Hepatocyte (in vitro differentiated cells): ENCODE measurements around the gene CDK5R2. TPM values are rescaled to one million over a fixed set of nuclear protein-coding genes. Genes with fewer than 3 reads are reported as not detected.

Experiments used
- DNase-seq: peaks from one replicate; pipeline ENCODE4 v3.0.0-alpha.2; 2016; ENCODE audit warnings: low spot score
- H2AFZ ChIP-seq: fragments of 200-600 bp; sonication (generic); 2 replicates; pipeline ENCODE4 v1.6.0; 2016; ENCODE audit warnings: antibody characterized with exemption, mild to moderate bottlenecking
- H3K27ac ChIP-seq: fragments of 200-600 bp; sonication (generic); 2 replicates; pipeline ENCODE4 v1.5.1; 2016; ENCODE audit warnings: mild to moderate bottlenecking
- H3K27me3 ChIP-seq: fragments of 200-600 bp; sonication (generic); 2 replicates; pipeline ENCODE4 v1.6.1; 2016
- H3K36me3 ChIP-seq: fragments of 200-600 bp; sonication (generic); replicated peaks from 2 replicates; pipeline ENCODE4 v1.5.1; 2016; ENCODE audit warnings: low read depth; ENCODE audit not compliant: insufficient read depth
- H3K4me1 ChIP-seq: fragments of 200-600 bp; sonication (generic); 2 replicates; pipeline ENCODE4 v1.5.1; 2016; ENCODE audit warnings: mild to moderate bottlenecking, moderate library complexity; ENCODE audit not compliant: insufficient read depth
- H3K4me2 ChIP-seq: fragments of 200-600 bp; sonication (generic); 2 replicates; pipeline ENCODE4 v1.6.0; 2016
- H3K4me3 ChIP-seq: fragments of 200-600 bp; sonication (generic); 2 replicates; pipeline ENCODE4 v1.5.1; 2016; ENCODE audit warnings: mild to moderate bottlenecking
- H3K79me2 ChIP-seq: fragments of 200-600 bp; sonication (generic); 2 replicates; pipeline ENCODE4 v1.6.0; 2017; ENCODE audit warnings: mild to moderate bottlenecking
- H3K9me2 ChIP-seq: fragments of 200-600 bp; sonication (generic); replicated peaks from 2 replicates; pipeline ENCODE4 v1.6.0; 2017; ENCODE audit warnings: mild to moderate bottlenecking; ENCODE audit not compliant: insufficient read depth
- H3K9me3 ChIP-seq: fragments of 200-600 bp; sonication (generic); 2 replicates; pipeline ENCODE4 v1.5.1; 2016; ENCODE audit warnings: low read depth, mild to moderate bottlenecking
- H4K20me1 ChIP-seq: fragments of 200-600 bp; sonication (generic); 2 replicates; pipeline ENCODE4 v1.6.0; 2016; ENCODE audit warnings: mild to moderate bottlenecking; ENCODE audit not compliant: insufficient read depth, poor library complexity, severe bottlenecking
- CTCF ChIP-seq: fragments of 200-600 bp; sonication (generic); IDR thresholded peaks from 2 replicates; pipeline ENCODE4 v1.5.1; 2016; ENCODE audit warnings: antibody characterized with exemption, mild to moderate bottlenecking; ENCODE audit not compliant: poor library complexity
- EZH2 ChIP-seq: fragments of 200-600 bp; sonication (generic); IDR thresholded peaks from 2 replicates; pipeline ENCODE4 v1.6.1; 2016; ENCODE audit warnings: antibody characterized with exemption, mild to moderate bottlenecking, borderline replicate concordance
- EZH2phosphoT487 ChIP-seq: fragments of 200-600 bp; sonication (generic); IDR thresholded peaks from one replicate; pipeline ENCODE4 v1.6.1; 2018; ENCODE audit warnings: antibody characterized with exemption, mild to moderate bottlenecking, low read depth, moderate library complexity; ENCODE audit not compliant: unreplicated experiment, severe bottlenecking
- WGBS: methylation state at CpG from one replicate; pipeline ENCODE4 v1.1.6; 2016; ENCODE audit warnings: low lambda C conversion rate; ENCODE audit errors: missing lambda C conversion rate; 5-methylcytosine and 5-hydroxymethylcytosine counted together
- polyA plus RNA-seq: library from polyadenylated mRNA; unstranded; fragments of >200 nt; fragmentation: Nextera tagmentation; extraction: Ambion mirVana; gene quantifications from 2 replicates; pipeline ENCODE4 v1.2.1, GENCODE V29; 2016
- total RNA-seq: library from RNA; depleted of rRNA; stranded (reverse); fragments of >200 nt; gene quantifications from 2 replicates; pipeline ENCODE4 v1.2.3, GENCODE V29; 2014

CDK5R2 gene
- total and polyA plus RNA-seq, 2 experiments from 2014 or later = 0.37 TPM; not detected in 1

DNA sequence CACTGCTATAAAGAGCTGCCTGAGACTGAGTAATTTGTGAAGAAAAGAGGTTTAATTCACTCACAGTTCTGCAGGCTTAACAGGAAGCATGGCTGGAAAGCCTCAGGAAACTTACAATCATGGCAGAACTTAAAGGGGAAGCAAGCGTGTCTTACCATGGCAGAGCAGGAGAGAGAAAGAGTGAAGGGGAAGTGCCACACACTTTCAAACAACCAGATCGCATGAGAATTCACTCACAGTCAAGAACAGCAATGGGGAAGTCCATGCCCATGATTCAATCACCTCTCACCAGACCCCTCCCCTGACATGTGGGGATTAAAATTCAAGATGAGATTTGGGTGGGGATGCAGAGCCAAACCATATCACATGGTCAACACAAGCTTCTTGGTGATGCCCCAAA lies 34.7 kb upstream of the CDK5R2 start:
- Histone ChIP-seq H3K4me2 (no peak overlapping the region), H3K4me3 (no peak overlapping the region), H3K27ac (no peak overlapping the region), H3K9me3 (no peaks in the 10 kb centered on the region), H3K36me3 (no peaks in the 10 kb centered on the region), H3K9me2 (no peaks in the 10 kb centered on the region), H3K4me1 (no peaks in the 10 kb centered on the region), H2AFZ (no peak overlapping the region), H3K79me2 (no peaks in the 10 kb centered on the region), H4K20me1 (no peaks in the 10 kb centered on the region), H3K27me3 (no peaks in the 10 kb centered on the region)
- WGBS = 92% methylated on average over 2 of the region's 2 CpGs
- no peak for TF ChIP-seq EZH2
- no peak for TF ChIP-seq CTCF
- TF ChIP-seq EZH2phosphoT487 = no peak
- DNase-seq = no peak

DNA sequence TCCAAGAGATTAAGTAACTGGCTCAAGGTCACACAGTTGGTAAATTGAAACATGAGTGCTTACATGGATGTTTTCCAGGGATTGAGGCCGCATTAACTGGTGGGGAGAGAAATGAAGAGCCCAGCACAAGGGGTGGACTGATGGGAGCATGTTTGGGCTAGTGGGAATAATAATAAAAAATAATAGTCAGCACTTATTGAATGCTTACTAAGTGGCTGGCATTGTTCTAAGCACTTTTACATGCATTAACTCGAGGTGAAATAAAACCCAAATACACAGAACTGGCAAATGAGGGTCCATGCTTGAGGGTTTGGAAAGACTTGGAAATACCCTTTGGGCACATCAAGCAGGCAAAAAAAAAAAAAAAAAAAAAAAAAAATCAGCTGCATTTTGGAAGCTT lies 34.0 kb upstream of the CDK5R2 start:
- Histone ChIP-seq H3K27ac (no peak overlapping the region), H3K79me2 (no peaks in the 10 kb centered on the region), H3K9me2 (no peaks in the 10 kb centered on the region), H3K4me3 (no peak overlapping the region), H4K20me1 (no peaks in the 10 kb centered on the region), H3K9me3 (no peaks in the 10 kb centered on the region), H3K36me3 (no peaks in the 10 kb centered on the region), H2AFZ (no peak overlapping the region), H3K27me3 (no peaks in the 10 kb centered on the region), H3K4me1 (no peaks in the 10 kb centered on the region), H3K4me2 (no peak overlapping the region)
- TF ChIP-seq EZH2phosphoT487 (no peak), EZH2 (no peak), CTCF (no peak)
- DNase-seq = no peak
- 84% methylated on average over 2 of the region's 2 CpGs for WGBS

- H3K4me1 ChIP-seq = no peaks in the 10 kb centered on the region
These were observed 32.0 kb upstream of the CDK5R2 start for GRCh38 chr2:218927422-218927821.

More at GRCh38 chr2:218927422-218927821, 32.0 kb upstream of the CDK5R2 start:
- no peaks in the 10 kb centered on the region for H3K36me3 ChIP-seq
- no peaks in the 10 kb centered on the region for H4K20me1 ChIP-seq
- no peaks in the 10 kb centered on the region for H3K79me2 ChIP-seq
- TF ChIP-seq EZH2phosphoT487 (no peak), CTCF (no peak)
- no peak overlapping the region for H3K27ac ChIP-seq
- no peaks in the 10 kb centered on the region for H3K27me3 ChIP-seq
- H3K9me2 ChIP-seq = no peaks in the 10 kb centered on the region
- no peak overlapping the region for H3K4me2 ChIP-seq
- H2AFZ ChIP-seq = no peak overlapping the region
- H3K9me3 ChIP-seq = no peaks in the 10 kb centered on the region
- H3K4me3 ChIP-seq = no peak overlapping the region
- no peak for DNase-seq
- 75% methylated on average over 2 of the region's 2 CpGs for whole genome bisulfite sequencing
